OCI-LY7 (cell line): ENCODE results near the gene AP1M2.
"Not testable (repeated sequence)": the region's sequence is repeated elsewhere in the genome, so short reads cannot be mapped to it uniquely, and the experiment has no call there.

Experiments used
- EZH2phosphoT487 ChIP-seq: fragments of 200-600 bp; sonication (generic); IDR thresholded peaks from 2 replicates; pipeline ENCODE4 v1.6.1; 2018; ENCODE audit warnings: low read depth, borderline replicate concordance, mild to moderate bottlenecking, mixed run types, antibody characterized with exemption, low read length, moderate library complexity, mixed read lengths
- TF ChIP-seq, protein P1 (sequence below): fragments of 200-600 bp; sonication (generic); conservative IDR thresholded peaks from 2 replicates; pipeline ENCODE4 v1.5.1; 2014; ENCODE audit warnings: mild to moderate bottlenecking, antibody characterized with exemption, low read length, moderate library complexity, mixed read lengths

DNA sequence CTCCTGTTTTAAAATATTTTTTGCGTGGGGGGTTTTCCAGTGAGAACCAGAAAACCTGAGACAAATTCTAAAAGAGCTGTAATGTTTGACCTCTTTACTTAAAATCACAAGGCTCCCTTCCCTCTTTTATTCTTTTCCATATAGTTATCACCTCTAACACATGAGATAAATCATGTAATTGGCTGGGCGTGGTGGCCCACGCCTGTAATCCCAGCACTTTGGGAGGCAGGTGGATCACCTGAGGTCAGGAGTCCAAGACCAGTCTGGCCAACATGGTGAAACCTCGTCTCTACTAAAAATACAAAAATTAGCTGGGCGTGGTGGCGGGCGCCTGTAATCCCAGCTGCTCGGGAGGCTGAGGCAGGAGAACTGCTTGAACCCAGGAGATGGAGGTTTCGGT is 36.1 kb downstream of the AP1M2 start:
- TF ChIP-seq, protein P1, sequence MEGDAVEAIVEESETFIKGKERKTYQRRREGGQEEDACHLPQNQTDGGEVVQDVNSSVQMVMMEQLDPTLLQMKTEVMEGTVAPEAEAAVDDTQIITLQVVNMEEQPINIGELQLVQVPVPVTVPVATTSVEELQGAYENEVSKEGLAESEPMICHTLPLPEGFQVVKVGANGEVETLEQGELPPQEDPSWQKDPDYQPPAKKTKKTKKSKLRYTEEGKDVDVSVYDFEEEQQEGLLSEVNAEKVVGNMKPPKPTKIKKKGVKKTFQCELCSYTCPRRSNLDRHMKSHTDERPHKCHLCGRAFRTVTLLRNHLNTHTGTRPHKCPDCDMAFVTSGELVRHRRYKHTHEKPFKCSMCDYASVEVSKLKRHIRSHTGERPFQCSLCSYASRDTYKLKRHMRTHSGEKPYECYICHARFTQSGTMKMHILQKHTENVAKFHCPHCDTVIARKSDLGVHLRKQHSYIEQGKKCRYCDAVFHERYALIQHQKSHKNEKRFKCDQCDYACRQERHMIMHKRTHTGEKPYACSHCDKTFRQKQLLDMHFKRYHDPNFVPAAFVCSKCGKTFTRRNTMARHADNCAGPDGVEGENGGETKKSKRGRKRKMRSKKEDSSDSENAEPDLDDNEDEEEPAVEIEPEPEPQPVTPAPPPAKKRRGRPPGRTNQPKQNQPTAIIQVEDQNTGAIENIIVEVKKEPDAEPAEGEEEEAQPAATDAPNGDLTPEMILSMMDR, result not testable (repeated sequence)
- not testable (repeated sequence) for TF ChIP-seq EZH2phosphoT487
